ENCODE measurements around the gene RPS21.

DNA sequence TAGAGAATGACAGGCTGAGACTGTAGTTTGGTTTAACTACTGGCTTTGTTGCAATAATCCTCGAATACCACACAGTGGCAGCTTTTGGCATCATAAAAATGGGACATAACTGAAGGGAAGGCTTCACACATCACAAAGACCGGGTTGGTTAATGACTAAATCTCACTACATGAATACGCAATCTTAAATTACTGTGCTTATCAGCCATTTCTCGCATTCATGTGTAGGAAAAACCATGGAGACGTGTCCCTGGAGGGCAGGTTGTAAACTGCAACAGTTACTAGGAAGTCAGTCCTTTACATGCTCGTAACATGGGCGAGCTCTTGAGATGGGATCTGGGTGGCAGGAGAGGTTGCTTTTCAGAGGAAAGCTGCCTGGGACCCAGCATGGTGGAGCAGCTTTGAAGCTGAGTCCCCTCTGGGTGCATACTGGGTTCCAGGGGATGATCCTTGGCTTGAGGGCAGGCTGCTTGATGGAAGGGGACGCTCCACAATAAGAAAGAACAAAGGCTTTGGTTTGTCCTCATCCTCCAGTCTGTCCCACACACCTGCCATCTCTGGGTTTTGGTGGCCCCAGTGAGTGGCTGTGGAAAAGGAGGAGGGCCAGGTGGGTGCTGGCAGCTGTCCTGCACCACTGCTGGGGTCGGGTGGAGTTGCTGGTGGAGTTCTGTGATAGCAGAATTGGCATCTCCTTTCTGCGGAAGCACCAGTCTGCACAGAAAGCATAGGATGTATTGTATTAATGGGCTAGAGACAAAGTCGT is 2.1 kb downstream of the RPS21 start:
- TF ChIP-seq MAFK (IDR thresholded peaks at IDR 0.05; ENCODE audit: low read depth, low read length) (no peak), RFX5 (IDR thresholded peaks at IDR 0.05; ENCODE audit: low read depth, low read length) (no peak), POLR2A (IDR thresholded peaks at IDR 0.05; ENCODE audit: low read depth, low read length) (no peak; the same call in 1 of the 2 replicates), RAD21 (IDR thresholded peaks at IDR 0.05; ENCODE audit: low read length) (no peak), BHLHE40 (IDR thresholded peaks at IDR 0.05; ENCODE audit: low read depth, low read length) (no peak), FOS (IDR thresholded peaks at IDR 0.05; ENCODE audit: low read depth, low read length) (no peak)
- TF ChIP-seq, protein P1, sequence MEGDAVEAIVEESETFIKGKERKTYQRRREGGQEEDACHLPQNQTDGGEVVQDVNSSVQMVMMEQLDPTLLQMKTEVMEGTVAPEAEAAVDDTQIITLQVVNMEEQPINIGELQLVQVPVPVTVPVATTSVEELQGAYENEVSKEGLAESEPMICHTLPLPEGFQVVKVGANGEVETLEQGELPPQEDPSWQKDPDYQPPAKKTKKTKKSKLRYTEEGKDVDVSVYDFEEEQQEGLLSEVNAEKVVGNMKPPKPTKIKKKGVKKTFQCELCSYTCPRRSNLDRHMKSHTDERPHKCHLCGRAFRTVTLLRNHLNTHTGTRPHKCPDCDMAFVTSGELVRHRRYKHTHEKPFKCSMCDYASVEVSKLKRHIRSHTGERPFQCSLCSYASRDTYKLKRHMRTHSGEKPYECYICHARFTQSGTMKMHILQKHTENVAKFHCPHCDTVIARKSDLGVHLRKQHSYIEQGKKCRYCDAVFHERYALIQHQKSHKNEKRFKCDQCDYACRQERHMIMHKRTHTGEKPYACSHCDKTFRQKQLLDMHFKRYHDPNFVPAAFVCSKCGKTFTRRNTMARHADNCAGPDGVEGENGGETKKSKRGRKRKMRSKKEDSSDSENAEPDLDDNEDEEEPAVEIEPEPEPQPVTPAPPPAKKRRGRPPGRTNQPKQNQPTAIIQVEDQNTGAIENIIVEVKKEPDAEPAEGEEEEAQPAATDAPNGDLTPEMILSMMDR (conservative IDR thresholded peaks at IDR 0.05; ENCODE audit: low read depth, low read length) = 0 out of 2 replicates have a peak, but pooled peaks have one; percentile 1
- TF ChIP-seq, protein P2, sequence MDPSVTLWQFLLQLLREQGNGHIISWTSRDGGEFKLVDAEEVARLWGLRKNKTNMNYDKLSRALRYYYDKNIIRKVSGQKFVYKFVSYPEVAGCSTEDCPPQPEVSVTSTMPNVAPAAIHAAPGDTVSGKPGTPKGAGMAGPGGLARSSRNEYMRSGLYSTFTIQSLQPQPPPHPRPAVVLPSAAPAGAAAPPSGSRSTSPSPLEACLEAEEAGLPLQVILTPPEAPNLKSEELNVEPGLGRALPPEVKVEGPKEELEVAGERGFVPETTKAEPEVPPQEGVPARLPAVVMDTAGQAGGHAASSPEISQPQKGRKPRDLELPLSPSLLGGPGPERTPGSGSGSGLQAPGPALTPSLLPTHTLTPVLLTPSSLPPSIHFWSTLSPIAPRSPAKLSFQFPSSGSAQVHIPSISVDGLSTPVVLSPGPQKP (IDR thresholded peaks at IDR 0.05; ENCODE audit: borderline replicate concordance, low read depth, low read length) = no peak

Measured in IMR-90 (cell line).